SK-N-DZ (cell line): Measurements from ENCODE around the gene METTL25B.

Experiments
- DNase-seq: peaks from one replicate; pipeline ENCODE4 v3.0.0-alpha.2; 2015; ENCODE audit warnings: low spot score

METTL25B gene

DNA sequence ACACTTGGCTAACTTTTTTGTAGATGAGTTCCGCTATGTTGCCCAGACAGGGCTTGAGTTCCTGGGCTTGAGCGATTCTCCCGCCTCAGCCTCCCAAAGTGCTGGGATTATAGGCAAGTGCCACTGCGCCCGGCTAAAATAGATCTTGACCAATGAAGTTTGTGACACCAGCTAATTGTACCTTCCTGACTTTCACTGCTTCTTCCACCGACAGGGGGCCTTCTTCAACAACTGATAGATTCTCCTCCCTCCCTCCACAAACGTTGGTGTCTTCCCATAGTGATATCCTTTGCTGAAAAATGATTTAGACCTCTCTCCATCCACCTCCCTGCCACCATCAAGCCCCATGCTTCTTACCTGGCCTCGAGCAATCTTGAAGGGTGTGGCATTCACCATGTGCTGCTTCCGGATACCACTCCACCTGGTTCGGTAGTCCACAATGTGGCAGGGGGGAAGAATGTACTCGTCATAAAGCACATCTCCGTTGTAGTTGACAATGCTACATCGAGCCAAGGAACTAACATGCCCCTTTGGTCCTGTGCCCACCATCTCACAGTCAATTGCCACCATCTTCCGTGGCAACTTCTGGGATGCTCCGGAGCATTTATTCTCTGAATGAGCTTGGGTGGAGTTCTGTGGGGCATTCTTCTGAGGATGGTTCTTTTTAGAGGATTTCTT lies 1.6 kb upstream of the METTL25B start:
- DNase-seq, result peak; percentile 68

DNA sequence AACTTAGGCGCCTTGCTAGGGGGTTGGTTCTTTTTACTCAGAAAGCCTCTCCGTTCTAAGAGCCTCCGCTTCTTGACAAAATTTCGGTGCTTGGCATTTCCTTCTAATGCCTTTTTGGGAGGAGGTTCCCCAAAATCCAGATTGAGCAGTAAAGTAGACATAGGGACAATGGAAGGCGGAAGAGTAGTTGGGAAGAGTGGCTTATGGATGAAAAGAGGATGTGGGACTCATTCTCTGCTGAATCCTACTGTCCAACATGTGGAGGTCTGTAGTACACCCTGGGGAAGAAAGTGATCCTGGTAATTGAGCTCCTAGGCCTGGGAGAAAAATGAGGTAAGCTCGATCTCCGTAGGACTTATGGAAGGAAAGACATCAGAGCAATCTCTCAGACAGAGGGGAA lies 777 bp upstream of the METTL25B start:
- no peak for DNase-seq

DNA sequence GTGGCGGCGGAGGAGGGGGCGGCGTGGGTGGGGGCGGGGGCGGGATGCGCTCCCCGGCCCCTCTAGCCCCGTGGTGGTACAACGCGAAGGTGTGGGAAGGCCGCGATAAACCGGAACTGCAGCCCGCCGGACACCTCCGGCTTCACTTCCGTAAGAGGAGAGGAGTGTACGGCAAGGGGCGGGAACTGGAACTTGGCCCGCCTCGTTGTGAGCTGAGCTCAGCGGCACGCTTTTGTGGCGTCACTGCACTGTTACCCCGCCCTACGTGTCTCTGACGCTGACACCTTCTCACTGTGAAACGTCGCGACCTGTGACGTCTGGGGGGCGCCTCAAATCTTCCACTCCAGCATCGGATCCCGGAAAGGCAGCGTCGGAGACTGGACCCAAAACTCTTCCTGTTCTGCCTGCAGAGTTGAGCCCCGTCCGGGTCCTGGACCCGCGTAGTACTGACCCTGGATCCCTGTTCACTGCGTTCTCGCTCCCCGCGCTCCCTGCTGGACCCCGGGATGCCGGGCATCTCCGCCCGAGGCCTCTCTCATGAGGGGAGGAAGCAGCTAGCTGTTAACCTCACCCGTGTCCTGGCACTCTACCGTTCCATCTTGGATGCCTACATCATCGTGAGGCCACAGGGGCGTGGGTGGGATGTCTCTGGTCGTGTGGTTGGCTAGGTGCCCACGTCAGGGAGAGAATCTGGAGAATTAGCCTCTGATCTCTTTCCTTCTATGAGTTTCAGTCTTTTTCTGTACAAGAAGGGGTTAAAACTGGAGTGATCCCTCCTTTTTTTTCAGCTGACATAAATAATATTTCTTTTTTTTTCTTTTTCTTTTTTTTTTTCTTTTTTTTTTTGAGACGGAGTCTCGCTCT lies 562 bp downstream of the METTL25B start, which contains the start of gene ISG20L2:
ISG20L2 (minus strand) TSS at position 168 of the 864 bp plus-strand sequence. CDS start 1,114 bp downstream, outside the sequence.
- DNase-seq, result peak; percentile 99

DNA sequence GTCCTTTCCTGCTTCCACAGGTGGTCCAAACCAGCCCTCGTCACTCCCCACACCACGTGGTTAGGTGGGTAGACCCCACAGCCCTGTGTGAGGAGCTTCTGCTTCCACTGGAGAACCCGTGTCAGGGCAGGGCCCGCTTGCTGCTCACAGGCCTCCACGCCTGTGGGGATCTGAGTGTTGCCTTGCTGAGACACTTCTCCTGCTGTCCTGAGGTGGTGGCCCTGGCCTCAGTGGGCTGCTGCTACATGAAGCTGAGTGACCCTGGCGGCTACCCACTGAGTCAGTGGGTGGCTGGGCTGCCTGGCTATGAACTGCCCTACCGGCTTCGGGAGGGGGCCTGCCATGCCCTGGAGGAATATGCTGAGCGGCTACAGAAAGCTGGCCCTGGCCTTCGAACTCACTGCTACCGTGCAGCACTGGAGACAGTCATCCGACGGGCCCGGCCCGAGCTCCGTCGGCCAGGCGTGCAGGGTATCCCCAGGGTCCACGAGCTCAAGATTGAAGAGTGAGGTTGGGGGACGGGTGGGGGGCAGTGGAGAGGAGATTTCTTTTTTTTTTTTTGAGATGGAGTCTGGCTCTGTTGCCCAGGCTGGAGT lies 5.8 kb downstream of the METTL25B start:
- DNase-seq, result no peak

DNA sequence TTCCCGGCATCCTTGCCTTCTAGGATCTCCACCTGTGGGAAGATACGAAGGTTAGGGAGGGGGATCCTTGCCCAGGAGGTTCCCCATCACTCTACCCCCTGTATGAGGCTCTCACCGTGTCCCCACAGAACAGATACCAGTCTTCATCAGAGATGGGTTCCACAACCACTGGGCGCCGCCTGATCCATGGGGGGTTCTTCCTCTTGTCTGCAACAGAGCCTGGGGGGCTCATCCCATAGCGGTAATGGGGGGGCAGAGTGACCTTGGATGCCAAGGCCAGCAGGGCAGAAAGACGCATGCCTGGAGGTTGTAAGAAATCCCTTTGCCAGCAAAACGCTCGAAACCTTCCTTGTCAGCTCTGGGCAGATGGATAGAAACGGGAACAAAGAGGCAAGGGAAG lies 10.1 kb downstream of the METTL25B start:
- DNase-seq, result no peak

DNA sequence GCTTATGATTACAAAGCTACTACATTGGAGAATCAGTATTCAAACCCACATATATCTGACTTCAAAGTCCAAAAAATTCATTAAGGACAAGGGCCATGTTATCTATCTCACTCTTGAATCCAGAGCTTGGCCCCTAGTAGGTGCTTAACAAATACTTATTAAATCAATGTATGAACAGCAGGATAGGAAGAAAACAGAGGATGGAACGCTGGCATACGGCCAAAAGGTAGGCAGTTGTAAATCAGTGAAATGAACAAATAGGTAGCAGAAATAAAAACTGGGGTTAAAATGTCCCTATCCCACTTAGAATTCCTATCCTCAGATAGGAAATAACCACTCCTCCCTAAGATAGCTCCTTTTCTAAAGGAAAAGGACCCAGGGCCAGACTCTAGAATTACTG lies 10.6 kb downstream of the METTL25B start:
- DNase-seq, result no peak

DNA sequence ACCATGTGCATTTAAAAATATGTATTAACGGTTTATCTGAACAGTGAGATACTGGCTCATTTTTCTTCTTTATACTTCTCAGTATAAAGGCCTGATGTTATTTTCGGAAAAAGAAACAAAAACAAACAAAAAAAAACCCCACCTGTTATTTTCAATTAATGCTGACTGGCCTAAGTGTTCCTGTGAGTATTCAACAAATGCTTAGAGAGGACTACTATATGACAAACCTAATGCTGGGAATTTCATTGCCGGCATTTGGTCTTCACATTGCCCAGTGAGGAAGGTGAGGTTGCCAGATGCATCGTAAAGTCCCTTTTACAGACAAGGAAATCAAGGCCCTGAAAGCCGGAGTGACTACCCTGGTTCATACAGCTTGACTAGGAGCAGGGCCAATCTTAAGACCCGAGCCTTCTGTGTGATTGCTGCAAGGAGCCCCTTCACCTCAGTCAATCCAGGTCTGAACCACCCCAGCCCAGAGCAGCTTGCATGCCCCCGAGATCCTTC lies 12.0 kb downstream of the METTL25B start:
- no peak for DNase-seq

DNA sequence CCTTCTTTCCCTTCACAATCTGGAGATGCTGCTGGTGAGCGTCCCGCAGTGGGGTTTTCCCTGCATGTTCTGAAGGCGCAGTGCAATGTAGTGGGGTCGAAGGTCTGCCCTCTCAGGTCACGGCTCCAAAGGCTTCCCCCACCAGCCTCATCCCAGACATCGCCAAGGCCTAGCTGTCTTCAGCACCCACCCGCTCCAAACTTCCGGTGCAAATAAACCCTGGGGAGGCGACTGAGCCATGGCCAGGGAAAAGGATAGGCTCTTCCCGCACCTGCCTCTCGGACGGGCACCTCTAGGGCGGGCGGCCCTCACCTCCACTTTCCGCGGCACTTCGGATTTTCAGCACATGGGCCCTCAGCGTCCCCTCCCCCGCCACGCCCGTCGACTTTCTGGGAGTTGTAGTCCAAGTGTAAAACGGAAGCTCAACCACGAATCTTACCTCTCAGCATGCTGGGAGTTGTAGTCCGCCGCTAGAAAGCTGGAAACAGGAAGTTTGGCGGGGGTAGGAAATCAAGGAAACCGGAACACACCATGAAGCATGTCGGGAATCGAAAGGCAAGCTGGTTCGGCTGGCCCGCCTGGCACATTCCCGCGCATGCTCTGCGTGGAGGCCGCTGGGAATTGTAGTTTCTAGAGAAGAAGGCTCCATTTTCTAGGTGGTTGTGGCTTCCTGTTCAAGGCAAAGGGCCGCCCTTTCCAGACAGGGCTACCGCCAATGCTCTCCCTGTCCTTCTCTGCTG lies 12.6 kb downstream of the METTL25B start, which contains the start of gene MRPL24:
MRPL24 (minus strand) TSS at position 348 of the 740 bp plus-strand sequence. CDS start 2,384 bp downstream, outside the sequence.
- DNase-seq, result peak; percentile 100

DNA sequence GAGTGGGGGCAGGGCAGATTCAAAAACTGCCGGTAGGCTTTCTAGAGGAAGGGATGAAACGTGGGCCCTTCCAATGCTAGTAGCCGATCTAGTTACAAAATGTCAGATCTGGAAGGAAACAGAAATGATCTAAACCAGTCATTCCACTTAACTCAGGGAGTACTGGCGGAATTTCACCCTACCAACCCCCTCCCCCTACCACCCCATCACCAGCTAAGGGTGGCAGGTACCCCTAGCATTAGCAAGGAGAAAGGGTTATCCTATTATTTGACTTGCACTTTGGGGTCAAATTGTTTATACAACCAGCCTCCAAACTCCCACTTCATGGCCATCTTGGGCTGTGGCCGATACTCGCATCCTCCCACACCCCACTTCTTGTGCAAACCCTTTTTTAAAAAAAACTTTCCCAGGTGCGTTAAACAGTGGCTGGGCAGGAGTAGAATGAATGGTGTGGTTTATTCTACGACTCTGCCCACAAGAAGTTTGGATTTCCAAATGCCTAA lies 13.3 kb downstream of the METTL25B start:
- no peak for DNase-seq

DNA sequence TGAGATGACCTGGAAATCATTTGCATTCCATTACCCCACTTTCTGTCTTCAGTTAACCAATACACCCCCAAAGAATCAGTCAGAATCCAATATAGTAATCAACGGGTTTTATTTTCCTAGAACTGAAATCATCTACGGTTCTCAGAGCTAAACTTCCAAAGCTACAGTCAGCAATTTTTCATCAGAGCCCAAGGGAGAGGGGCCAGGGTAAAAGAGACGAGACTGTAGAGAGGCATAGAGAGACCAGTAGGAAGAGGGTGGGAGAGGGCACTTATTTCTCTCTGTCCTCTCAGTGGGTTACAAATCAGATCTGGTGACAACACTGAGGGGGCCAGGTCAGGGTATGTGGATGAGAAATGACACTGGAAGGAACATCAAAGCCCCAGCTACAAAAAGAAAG lies 13.7 kb downstream of the METTL25B start:
- no peak for DNase-seq

DNA sequence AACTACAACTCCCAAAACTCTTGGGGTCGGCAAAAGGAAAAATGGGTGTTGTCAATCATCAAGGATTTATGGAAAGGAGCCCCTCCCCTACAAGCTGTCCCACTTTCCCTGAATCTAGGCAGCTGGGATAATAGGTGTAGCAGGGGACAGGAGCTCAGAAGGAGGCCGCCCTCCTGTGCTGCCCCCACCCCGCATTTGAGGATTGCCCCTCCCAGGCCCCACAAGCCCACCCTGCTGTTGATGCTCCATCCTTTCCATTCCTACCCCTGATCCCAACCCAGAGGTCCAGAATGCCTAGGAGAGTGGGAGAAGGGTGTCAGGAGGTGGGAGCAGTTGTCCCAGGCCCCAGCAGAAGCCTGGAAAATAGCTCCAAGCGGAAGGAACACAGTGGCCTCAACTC lies 14.5 kb downstream of the METTL25B start:
- no peak for DNase-seq

DNA sequence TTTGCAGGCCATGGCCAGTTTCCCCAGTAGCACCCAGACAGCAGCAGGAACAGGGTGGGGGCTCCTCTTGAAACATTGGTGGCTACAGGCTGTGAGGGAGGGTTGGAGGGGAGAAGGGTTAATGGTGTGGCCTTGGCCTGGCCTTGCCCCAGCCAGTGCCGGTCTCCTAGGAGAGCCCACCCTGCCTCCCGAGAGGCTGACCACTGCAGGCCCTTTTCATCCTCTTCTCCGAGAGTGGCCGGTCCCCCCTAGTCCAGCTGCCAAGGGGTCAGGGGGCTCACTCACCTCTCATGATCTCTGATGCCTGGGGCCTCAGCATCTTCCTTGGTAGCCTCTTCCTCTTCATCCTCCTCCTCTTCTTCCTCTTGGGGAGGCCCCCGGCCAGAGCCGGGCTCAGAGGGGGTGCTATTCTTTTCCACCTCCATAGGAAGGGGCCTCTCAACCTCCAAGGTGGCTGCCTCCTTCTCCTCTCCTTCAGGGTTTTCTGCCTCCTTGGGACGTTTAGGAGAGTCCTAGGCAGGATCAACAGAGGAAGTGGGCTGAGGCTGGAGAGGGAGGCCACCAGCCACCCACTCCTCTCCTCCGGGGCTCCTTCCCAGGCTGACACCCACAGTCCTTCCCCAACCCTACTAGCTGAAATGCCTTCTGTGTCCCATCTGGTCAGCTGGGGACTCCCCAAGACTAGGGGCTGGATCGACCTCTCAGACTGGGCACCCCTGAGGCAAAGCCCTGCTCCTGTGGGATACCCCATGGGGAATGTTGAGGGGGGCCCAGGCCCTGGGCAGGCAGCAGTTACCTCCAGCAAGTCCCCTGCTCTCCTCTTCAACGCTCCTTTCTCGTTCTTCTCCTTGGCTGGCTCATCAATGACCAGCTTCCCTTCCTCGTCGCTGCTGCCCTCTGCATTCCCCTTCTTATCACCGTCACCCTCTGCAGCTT lies 15.4 kb downstream of the METTL25B start:
- DNase-seq, result no peak

DNA sequence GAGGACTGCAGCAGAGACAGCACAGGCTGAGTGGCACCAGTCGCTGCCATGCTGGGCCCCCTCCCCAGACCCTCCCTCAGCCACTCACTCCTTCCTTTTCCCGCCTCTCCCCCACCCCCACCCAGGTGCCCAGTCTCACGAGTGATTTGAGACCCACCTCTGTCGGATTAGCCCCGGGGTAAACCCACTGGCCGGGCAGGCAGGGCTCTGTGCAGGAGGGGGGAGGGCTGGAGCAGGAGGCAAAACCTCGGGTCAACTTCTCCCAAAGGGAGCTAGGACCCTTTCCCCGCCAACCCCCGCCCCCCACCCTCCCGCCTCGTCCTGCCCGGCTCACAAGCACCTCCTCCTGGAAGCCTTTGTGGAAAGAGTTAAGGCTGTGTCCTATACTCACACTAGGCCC lies 16.1 kb downstream of the METTL25B start:
- no peak for DNase-seq

DNA sequence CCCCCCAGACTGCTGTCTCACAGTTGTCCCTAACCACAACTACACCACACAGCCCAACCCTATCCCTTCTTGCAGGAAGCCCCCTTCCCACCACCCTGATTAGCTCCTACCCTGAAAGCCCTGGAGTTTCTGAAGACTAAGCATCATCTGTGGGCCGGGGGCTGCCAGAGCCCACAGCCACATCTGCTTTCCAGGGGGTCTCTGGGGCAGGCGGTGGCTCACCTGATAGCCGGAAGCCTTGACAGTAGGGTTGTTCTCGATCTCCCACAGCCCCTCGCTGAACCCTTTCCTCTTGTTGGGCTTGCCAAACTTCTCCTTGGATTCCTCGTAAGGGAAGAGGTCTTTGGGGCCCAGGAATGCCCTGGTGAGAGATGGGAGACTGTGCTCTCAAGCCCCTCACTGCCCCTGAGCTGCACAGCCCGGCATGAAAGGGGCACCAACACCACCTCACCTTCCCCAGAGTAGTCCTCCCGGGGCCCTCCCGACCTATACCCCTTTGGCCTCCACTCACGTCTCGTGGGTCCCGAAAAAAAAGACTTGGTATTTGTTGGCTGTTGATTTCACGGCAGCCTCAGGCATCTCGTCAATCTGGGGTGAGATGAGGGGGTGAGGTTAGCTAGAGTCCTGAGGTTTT lies 16.6 kb downstream of the METTL25B start:
- no peak for DNase-seq

DNA sequence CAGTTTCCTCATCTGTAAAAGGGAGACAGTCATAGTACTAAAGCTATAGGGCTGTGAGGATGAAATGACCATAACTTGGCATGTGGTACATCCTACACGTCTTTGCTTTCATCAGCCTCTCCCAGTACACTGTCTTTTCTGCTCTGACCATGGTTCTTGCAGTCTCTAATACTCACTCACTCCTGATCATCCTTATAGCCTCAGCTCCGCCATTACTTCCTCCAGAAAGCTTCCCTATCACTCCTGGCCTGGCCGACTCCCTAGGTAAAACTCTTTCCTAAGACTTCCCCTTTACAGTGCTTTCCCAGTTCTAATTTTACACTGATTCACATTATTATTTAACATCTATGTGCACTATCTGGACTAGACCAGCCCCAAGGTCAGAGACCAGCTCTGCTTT lies 17.6 kb downstream of the METTL25B start:
- DNase-seq, result no peak

DNA sequence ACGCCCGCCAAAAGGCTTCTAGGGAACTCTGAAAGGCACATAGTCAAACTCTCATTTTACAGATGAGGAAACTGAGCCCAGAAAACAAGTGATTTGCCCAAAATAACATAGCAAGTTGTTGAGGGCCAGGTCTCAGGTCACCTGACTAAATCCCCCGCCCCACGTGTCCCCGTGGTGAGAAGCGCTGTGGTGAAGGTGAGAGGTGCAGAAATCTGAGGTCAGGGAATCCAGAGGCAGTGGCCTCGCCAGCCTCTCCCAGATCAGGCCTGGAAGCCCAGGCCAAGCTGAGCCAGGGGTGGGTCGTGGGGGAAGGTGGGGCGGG lies 18.1 kb downstream of the METTL25B start:
- DNase-seq, result no peak

DNA sequence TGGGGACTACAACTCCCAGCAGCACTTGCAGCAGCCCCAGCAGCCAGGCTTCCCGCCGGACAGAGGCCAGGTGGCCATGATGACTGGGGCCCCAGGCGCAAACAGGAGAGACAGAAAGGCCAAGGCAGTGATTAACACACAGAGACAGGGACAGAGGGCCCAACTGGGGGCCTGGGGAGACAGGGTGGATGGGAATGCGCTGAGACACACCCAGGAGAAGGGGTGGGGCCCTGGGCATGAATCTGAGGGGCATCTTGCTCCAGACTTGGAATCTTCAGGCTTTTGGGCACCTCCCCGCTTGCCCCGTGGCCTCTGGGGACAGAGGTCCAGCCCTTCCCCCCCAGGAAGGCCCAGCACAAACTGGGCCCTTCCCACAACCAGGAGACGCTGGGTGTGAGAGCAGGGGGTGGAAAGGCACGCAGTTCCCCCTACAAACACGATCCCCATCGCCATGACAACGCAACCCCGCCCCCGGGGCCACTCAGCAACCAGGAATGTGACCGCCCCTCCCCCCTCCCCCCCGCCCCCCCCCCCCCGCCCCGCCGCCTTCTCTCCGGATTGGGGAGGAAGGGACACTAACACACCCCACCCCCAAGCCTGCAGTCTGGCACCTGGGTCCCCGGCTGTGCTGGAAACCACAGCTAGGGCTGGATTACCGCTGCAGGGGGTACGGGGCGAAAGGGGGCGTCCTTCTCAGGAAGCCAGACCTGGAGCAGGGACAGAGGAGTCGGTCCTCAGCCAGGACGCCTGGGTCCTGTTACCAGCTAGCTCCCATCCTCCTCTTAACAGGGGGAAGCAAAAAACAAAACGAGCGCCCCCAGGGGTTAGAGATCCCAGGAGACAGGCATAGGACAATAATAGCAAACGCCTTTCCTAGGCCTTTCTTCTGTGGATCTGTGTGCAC lies 18.7 kb downstream of the METTL25B start:
- DNase-seq, result peak; percentile 94

DNA sequence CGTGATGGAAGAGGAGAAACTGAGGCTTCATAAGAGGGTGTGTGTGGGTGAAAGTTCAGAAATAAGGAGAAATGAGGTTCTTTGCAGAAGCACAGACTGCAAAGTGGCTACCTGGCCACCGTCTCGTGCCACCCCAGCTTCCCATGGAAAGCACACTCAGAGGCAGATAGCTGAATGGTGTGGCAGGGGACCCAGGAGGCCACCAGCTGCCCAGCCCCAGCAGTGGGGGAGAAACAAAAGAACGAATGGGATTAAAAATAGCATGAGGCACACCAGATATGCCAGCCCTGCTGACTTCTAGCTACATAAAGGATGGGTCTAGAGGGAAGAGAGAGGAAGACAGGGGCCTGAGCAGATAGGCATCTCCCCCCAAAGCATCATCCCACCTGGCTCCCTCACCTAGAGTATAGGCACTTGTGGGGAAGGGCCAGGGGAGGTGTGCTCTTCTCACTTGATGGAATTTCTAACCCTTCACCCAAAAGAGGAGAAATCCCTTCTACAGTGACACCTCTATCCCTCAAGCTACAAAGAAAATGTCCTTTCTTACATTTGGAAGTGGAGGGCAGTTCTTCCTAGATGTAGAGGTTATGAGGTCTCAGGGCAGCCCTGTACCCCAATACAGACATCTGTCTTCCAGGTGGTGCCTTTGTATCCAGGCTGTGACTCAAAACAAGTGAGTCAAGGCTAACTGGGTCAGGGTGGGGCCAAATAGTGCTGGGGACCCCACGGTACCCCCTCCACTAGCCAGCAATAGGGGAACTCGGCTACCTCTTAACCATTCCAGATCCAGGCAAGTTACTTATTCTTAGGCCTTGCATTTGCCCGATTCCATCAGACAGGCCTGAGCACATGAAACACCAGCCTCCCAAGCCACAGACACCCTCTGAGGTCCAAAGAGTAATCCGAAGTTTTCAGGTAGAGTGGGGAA lies 19.7 kb downstream of the METTL25B start:
- no peak for DNase-seq
